HG02642 (cell line): ENCODE measurements around the gene PTBP1.

ENCODE experiments used
- ATAC-seq: cut with Tn5 transposase; IDR thresholded peaks from one replicate; pipeline ENCODE4 v1.9.1; 2021; ENCODE audit warnings: mild to moderate bottlenecking; ENCODE audit not compliant: unreplicated experiment, poor library complexity

PTBP1 gene

DNA sequence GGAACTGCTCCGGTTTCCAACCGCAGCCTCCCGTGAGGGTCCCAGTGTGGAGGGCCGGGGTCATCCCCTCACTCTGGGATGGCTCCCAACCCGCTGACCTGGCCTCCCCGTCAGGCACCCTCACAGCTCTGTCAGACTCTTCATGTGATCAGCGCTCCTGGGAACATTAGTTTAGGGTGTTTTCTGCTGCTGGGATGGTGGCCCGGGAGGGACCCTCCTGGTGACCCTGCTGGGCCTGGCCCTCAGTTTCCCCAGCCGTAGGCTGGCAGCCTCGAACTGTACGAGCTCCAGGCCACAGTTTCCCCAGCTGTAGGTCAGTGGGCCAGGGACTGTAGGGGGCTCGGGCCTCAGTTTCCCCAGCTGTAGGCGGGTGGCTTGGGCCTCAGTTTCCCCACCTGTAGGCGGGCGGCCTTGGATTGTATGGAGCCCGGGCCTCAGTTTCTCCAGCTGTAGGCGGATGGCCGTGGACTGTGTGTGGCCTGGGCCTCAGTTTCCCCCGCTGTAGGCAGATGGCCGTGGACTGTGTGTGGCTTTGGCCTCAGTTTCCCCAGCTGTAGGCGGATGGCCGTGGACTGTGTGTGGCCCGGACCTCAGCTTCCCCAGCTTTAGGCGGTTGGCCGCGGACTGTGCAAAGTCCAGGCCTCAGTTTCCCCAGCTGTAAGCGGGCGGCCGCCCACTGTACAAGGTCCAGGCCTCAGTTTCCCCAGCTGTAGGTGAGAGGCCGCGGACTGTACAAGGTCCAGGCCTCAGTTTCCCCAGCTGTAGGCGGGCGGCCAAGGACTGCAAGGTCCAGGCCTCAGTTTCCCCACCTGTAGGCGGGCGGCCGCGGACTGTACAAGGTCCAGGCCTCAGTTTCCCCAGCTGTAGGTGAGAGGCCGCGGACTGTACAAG is 1.3 kb upstream of the PTBP1 start:
- no peak for ATAC-seq

DNA sequence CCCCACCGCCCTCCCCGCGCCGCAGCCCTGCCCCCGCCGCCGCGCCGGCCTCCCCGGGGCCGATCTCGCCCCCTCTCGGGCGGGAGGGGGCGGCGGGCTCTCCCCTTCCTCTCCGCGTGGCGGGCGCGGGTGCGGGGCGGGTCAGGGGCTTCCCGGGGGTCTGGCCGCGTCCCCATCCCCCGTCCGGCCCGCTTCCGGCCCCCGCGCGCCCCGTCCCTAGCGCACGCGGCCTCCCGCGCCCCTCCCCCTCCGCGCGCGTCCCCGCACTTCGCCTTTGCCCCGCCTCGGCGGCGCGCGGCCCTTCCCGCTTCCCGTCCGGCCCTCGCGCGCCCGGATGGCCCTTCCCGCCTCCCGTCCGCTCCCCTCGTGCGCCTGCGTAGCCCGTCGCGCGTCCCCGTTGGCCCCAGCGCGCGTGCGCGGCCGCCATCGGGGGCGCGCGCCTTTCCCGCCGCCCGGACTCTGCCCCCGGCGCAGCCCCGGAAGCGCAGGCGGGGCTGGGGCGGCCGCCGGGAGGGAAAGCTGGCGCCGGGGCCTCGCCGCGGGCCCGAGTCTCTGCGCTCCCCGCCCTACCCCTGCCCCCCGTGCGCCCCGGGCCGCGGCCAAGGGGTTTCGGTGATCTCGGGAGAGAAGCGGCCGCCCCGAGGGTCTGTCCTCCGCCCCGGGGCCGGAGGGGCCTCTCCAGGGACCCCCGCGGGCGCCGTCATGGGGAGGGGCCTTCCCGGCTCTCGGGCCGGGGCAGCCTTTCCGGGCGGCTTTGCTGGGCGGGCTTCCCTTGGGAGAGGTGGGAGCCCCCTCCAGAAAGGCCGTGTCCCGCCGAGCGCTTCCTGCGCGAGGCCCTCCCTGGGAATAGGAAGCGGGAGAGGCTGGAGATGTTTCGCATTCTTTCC is 519 bp downstream of the PTBP1 start:
- peak; percentile 47 for ATAC-seq

DNA sequence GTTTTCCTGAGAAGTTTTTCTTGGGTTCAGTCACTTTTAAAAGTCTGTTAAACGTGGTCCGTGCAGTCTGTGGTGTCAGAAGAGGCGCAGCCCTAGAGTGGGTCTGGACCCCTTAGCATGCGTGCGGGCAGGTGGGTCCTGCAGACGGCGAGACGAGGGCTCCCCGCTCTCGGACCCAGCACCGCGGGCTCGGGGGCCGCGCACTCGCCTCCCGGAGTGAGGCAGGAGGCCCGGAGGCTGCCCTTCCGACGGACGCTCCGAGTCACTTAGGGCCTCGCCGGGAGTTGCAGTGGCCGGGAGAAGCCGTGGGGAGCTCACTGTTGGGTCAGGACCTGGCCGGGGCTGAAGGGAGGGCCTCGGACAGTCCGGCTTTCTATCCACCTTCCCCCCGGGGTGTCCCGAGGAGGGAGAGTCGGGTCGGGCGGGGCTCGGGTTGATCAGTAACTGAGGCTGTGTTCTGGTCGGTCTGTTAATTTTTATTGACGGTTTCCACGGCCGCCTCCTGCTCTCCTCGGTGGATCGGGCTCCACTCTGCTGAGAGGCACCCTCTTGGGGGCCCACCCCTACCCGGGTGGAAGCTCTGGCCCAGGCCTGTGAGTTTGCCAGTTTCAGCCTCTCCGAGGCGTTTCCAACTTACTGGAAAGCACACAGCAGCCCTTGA is 1.3 kb downstream of the PTBP1 start:
- ATAC-seq: no peak

DNA sequence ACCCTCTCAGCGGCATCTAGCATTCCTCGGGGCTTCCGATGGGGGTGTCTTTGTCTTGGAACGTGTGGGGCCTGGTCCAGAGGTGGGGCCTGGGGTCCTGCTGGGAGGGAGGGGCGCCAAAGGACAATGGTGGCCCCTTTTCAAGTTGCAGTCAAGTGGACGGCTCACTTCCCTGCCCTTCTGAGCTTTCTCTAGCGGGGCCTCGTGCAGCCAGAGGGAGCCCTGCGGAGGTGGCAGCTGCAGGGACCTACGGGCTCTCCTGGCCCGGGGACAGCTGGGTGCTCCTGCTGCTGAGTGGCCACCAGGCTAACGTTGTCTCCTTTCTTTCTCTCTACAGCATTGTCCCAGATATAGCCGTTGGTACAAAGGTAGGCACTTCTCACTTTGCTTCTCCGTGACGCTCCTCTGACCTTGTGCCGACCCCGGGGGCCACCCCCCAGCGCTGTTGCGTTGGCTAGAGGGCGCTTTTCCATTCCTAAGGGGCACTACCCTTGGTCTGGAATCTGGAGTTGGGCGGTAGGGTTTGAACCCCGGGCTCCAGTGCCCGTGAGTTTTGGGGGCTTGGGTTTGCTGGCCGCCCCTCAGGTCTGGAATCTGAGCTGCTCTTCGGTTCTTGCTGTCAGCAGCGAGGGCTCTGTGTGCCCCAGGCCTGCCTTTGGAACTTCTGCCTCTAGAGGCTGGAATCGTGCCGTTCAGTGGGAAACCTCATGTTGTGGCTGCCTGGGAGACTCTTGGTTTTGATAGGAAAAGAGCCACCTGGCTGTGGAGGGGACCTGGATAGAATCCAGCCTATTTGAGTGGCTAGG is 2.0 kb downstream of the PTBP1 start:
- ATAC-seq: no peak

DNA sequence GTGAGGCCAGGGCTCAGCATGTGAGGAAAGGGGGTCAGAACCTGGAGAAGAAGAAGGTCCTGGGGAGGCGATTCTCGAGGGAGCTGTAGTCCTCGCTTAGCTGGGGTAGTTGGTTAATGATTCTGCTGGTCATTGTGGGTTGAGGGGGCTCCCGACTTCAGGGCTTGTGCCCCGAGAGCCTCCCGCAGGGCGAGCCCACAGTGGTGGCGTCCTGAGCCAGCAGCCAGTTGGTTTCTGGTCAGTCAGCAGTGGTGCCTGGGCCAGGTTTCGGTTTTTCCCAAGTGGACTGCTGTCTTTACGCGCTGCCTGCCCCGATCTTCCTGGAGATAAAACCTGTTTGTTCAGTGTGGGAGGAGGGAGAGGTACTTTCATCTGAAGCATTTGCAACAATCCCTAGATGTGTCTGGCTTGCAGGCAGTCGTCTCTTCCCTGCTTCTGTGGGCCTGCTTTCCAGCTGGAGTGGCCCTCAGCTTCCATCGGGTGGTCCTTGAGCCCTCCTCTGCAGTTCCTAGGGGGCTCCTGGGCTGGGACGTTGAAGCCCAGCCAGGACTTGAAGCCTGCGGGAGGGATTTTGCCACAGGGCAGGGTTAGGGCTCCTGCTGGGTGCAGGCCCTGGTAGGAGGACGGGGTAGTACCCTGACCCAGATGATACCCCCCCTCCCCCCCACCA is 3.2 kb downstream of the PTBP1 start:
- no peak for ATAC-seq

DNA sequence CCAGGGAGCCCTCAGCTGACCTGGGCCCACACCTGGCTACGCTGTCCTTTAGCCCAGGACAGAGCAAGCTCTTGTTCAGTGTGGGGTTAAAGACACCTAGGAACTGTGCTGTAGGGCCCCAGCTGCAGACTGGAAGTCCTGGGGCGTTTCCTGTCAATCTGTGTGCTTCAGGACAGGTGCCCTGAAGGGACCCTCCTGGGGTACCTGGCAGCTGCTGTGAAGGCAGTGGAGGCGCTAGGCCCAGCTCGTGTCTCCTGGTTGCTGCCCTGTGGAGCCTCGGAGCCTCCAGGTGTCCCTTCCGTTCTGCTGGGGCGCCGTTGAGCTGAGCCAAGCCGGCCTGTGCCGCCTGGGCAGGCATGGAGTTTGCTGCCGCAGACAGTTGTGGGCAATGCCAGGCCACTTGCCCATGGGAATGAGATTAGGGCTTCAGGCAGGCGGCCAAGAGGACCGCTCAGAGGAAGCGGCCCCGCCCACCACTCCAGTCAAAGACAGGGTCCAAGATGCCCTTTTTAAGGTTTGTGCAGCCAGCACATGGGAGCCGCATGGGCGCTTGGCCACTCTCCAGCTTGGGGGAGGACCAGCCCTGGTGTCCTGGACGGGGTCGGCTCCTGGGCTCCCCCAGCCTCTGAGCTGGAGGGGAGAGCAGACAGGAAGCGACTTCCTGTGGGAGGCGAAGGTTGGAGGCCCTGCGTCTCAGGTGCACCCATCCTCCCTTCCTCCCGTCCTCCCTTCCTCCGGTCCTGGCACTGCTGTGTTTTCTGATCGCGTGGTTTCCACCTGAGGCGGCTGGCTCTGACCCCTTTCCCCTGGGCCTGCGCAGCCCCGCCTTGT is 4.0 kb downstream of the PTBP1 start:
- no peak for ATAC-seq

DNA sequence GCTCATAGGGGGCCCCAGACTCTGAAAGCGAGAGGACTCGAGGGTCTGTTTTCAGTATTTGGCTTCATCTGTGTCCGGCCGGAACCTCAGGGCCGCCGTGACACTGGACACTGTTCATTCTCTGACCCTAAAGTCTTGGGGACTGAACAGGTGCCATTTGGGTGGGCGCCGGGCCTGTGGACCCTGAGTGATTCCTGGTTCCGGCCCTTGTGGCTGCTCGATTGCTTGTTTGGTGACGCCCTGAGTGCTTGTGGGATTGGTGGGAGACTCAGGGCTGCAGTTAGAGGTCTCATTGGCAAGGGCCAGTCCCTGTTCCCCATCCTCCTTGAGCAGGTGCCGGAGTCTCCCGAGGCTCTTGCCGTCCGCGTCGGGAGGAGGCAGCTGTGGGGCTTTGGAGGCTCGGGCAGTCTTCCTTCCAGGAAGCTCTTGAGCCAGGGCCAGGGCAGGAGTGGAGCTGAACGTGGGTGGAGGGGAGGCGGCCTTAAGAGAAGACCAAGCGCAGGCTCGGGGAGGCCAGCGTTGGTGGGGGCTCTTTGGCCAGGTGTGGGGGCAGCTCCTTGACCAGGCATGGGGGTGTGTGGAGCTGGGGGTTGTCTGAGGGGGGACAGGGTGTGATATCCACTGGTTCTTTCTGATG is 4.7 kb downstream of the PTBP1 start:
- ATAC-seq: no peak

DNA sequence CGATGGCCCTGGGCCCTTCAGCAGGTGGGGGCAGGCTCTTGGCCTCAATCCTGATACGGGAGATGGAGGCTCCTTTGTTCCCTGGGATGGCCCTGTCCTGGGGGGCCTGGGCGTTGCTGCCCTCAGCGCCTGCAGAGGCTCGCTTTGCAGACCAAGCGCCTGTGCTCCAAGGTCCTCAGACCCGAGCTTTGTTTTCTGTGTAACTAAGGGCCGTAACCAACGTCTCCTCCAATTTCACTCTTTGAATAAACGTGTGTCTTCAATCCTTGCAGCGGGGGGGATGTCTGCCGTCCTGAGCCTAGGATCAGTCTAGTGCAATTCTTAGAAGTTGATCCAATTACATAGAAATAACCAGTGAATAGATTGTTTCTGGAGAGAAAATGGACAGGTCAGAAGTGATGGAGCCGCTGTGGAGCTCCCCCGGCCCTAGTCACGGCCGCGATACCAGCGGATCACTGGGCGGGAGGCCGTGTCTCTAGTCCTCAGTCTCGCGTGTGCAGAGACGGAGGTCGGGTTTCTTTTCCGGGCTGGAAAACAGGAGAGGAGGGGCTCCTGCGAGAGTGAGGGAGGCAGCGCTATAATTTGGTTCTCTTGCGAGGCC is 5.3 kb downstream of the PTBP1 start:
- no peak for ATAC-seq

DNA sequence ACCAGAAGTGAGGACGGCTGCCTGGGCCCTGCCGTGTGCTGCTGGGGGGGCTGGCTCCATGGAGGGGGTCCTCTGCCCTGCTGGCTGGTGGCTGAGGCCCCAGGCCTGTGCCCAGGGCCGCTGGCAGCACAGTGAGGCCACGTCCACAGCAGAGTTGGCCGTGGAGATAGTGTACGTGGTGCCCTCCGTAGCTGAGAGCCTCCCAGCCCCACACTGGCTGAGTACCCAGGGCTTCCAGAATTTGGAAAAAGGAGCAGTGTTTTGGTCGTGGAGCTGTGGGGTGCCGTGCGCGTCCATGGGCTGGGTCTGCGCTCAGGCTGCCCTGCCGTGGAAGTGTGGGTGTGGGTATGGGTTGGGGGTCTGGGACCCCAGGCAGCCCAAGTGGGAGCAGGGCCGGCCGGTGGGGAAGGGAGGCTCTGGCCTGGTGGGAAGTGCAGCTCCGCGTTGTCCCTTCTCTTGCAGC is 5.9 kb downstream of the PTBP1 start:
- ATAC-seq: no peak

DNA sequence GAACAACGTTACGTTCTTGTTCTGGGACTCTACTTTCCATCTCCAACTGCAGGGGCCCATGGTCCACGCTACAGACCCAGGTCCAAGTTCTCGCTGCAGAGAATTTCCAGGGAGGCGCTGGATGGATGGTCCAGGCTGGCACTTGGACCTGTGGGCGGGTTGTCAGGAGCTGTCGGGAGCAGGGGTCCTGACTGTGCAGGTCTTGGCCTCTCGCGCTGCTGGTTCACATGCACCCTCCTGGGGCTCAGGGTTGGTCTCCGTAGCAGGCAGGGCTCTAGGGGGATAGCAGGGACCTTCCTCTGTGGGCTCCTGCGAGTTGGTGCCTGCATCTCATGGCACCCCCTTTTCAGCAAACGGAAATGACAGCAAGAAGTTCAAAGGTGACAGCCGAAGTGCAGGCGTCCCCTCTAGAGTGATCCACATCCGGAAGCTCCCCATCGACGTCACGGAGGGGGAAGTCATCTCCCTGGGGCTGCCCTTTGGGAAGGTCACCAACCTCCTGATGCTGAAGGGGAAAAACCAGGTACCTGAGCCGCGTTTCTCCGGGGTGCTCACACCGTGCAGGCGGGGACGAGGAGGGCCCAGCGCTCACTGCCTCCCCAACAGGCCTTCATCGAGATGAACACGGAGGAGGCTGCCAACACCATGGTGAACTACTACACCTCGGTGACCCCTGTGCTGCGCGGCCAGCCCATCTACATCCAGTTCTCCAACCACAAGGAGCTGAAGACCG is 6.6 kb downstream of the PTBP1 start:
- ATAC-seq: no peak

DNA sequence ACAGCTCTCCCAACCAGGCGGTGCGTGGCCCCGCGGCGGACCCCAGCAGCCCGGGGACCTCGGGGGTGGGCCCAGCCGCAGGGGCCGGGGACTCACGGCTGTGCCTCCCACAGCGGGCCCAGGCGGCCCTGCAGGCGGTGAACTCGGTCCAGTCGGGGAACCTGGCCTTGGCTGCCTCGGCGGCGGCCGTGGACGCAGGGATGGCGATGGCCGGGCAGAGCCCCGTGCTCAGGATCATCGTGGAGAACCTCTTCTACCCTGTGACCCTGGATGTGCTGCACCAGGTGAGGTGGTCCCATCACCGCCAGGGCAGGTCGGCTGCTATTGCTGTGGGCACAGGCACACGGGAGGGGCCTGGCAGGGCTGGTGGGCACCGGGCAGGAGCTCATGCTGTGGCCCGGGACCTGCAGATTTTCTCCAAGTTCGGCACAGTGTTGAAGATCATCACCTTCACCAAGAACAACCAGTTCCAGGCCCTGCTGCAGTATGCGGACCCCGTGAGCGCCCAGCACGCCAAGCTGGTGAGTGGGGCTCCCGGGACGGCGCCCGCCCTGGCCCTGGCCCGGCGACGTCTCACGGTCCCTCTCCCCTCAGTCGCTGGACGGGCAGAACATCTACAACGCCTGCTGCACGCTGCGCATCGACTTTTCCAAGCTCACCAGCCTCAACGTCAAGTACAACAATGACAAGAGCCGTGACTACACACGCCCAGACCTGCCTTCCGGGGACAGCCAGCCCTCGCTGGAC is 7.3 kb downstream of the PTBP1 start:
- no peak for ATAC-seq

DNA sequence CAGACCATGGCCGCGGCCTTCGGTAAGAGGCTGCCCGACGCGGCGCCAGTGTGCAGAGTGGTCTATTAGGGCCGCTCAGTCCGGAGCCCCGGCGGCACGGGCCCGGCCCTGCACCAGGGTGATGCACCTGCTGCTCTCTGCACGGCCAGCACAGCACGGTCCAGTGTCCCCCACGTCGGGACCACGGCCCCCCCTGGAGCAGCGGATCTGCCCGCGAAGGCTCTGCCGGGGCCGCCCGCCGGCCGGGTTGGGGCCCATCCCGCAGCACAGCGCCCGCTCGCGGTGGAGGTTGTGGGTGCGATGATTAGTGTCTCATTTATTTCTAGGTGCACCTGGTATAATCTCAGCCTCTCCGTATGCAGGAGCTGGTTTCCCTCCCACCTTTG is 7.9 kb downstream of the PTBP1 start:
- no peak for ATAC-seq

DNA sequence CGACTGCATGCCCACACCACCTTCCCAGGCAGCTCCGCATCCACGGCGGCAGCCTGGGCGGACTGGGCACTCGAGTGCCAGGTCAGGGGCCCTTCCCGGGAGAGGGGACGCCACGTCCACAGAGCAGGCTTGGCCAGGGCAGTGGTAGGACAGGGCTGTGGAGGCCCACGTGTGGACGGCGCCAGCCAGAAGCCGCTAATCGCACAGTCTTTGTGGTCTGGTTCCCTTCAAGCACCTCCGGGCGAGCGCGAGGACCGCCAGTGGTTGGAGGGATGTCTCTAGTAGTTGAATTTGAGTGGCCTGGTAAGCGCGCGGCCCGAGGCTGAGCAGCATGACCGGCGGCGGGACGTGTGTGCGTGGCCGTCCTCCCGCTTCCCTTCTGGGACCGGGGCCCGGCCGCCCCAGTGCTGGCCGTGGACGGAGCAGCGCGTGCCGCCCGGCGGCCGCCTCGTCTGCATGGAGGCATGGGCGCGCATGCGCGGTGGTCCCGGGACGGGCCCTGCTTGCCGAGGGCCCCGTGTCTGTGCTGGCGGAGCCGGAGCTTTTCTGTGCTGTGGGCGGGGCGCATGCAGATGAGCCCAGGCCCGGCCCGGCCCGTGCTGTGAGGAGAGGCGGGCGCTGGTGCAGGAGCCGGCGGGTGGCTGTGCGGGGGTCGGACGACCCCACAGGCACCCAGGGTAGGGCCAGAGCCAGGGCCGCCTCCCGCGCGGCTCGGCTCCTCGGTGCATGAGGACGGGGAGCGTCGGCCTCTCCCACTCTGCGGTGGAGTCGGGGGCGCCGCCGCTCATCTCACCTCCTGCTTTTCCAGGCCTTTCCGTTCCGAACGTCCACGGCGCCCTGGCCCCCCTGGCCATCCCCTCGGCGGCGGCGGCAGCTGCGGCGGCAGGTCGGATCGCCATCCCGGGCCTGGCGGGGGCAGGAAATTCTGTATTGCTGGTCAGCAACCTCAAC is 8.6 kb downstream of the PTBP1 start:
- ATAC-seq: no peak

DNA sequence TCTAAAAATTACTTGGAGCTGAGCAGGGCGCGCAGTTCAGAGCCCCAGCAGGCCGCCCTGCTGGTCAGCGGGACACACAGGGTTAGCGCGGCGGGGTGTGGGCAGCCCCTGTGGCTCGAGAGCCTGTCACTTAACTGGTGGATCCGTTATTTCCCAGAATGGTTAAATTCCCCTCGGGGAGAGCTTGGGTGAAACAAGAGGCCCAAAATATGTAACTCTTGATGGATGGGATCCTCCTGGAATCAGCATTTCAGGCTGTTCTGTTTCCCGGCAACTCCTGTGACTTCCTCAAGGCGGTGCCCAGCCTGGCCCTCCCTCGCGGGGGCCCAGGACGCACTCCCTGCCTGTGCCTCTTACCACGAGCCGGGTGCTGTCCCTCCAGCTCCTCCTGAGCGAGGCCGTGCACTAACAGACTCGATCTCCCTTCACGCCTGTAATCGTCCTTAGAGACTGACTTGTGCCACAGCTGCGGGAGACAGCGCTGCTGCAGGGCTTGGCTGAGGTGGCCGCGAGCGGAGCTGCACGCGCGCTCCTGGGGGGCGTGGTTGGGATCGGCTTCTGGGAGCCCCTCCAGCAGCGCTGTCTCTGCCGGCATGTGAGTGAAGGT is 9.7 kb downstream of the PTBP1 start:
- no peak for ATAC-seq
